TTC549 (cell line): ENCODE measurements around the gene MTF2.
A peak's percentile ranks its signal among the peaks of the same experiment; 100 is the strongest.
"Not testable (repeated sequence)": the region's sequence is repeated elsewhere in the genome, so short reads cannot be mapped to it uniquely, and the experiment has no call there.

Experiments
- FAIRE-seq: peaks from 2 replicates; lab custom pipeline; 2012; peaks lifted over from hg19 to GRCh38; lab: Jason Lieb, UNC

The MTF2 gene

DNA sequence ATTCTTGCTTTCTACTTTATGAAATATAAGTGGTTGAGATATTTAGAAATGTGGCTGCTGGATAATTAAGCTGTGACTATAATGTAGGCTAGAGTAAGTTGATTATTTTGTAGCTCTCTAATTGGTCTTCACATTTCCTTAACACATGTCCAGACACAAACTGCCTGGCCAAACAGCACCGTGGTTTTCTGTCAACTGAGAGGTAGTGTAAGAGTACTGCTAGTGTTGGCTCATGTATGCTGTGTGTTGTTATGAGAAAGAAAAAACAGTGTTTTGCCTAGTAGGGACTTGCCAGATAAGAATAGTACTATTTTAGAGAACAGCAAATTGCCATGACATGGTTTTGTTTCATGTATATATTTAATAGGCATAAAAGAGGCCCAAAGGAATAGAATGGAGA, 64.1 kb downstream of the MTF2 start:
- no peak for FAIRE-seq

DNA sequence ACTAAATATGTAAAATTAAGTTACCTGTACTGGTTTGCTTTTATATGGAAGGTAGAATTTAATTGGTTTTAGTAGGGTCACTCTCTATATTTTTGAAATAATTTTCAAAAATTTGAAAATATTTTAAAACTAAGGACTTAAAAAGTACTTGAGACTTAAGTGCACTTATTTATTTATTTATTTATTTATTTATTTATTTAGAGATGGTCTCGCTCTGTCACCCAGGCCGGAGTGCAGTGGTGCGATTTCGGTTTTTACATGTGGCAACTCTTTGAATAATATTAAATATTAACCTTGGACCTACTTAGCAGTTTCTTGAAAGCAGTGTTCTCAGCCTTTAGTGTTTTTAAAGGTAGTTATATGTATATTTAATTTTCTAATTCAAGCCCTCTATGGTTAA, 64.7 kb downstream of the MTF2 start:
- FAIRE-seq, result no peak

GRCh38 chr1:93148001-93148400, 68.9 kb downstream of the MTF2 start:
- no peak for FAIRE-seq

GRCh38 chr1:93150729-93151128, 71.6 kb downstream of the MTF2 start:
- FAIRE-seq, result no peak

DNA sequence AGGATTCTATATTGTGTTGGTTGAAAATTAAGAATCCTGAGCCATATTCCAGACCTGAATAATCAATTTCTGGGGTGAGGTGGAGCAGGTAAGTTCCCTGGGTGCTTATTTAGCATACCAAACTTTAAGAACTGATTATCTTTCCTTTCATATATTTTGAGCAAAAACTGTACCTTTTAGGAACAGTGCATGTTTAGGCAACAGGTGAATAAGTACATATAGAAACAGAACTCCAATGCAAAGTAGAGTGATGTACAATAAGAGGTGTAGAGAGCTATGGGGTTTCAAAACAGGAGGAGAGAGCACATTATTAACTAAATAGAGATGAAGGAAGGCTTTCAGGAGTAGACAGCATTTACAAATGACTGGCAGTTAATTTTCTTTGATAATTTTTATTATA, 72.4 kb downstream of the MTF2 start:
- FAIRE-seq, result no peak

DNA sequence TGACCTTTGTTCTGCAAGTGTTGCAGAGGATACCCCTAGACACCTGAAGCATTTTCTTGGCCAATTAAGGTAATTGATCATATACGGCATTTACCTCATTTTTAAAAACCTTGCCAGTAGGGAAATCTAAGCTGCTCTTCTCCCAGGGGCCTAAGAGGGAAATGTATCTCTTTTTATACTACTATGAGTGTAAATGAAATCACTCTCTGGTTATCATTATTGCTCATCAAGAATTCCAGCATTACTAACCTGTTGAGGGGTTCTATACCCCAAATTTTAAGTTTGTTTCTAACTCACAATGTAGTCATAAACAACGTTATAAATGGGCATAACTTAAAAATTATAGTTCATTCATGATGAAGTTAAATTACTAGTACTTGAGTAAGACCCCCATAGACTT, 73.8 kb downstream of the MTF2 start:
- FAIRE-seq, result no peak

DNA sequence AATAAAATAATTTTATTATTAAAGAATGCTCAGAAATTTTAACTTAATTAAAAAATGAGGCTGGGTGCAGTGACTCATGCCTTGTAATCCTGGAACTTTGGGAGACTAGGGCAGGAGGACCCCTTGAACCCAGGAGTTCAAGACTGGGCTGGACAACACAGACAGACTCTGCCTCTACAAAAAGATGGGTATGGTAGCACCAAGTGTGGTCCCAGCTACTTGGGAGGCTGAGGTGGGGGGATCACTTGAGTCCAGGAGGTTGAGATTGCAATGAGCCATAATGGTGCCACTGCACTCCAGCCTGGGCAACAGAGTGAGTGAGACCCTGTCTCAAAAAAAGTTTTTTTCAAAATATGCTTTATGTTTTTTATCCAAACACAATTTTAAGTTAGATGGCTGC, 75.8 kb downstream of the MTF2 start:
- FAIRE-seq, result no peak

GRCh38 chr1:93155335-93155734, 76.3 kb downstream of the MTF2 start:
- no peak for FAIRE-seq

DNA sequence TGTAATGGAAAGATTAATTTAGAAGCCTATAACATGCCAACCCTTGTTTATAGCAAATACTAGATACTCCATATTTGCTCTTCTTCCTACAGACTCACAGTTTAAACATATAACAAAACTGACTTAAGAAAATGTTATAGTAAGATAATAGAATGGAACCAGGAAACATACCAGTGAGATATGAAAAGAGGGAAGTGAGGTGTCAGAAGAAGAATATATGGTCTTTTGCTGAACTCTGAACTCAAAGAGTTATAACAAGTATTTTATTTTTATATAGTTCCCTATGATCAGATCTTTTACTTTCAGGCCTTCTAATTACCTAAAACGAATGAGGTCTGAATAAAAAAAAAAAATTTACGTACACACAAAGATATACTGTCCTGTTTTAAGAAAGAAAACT, 80.3 kb downstream of the MTF2 start:
- no peak for FAIRE-seq

- not testable (repeated sequence) for FAIRE-seq
Observed at GRCh38 chr1:93163314-93163713, 84.2 kb downstream of the MTF2 start.

- FAIRE-seq, result no peak
Observed at GRCh38 chr1:93164816-93165215, 85.7 kb downstream of the MTF2 start.

GRCh38 chr1:93165895-93166294, 86.8 kb downstream of the MTF2 start:
- FAIRE-seq, result not testable (repeated sequence)

GRCh38 chr1:93167006-93167405, 87.9 kb downstream of the MTF2 start:
- FAIRE-seq, result no peak

- FAIRE-seq, result not testable (repeated sequence)
Observed at GRCh38 chr1:93170141-93170678, 91.1 kb downstream of the MTF2 start.

- FAIRE-seq, result no peak
Observed at GRCh38 chr1:93171549-93172034, 92.5 kb downstream of the MTF2 start.

GRCh38 chr1:93172778-93173177, 93.7 kb downstream of the MTF2 start:
- no peak for FAIRE-seq

DNA sequence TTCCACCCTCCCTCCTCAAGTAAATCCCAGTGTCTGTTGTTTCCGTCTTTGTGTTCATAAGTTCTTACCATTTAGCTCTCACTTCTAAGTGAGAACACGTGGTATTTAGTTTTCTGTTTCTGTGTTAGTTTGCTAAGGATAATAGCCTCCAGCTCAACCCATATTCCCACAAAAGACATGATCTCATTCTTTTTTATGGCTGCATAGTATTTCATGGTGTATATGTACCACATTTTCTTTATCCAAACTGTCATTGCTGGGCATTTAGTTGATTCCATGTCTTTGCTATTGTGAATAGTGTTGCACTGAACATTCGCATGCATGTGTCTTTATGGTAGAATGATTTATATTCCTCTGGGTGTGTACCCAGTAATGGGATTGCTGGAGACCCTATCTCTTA, 95.6 kb downstream of the MTF2 start:
- FAIRE-seq, result not testable (repeated sequence)

DNA sequence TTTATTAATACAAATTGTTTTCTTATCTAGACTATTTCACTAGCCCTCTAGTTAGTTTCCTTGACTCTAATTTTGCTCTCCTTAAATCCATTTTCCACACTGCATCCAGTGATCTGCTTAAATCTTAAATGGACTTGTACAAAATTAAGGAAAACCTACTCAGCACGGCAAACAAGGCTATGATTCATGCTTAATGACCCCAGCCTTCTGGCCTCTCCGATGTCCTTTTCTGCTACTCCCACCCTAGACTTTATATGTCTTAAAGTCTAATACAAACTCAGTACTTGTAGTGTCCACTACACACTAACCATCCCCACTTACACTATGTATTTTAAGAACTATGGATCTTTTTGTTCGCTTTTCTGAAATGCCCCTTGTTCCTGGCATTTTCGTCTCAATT, 98.9 kb downstream of the MTF2 start:
- no peak for FAIRE-seq

- FAIRE-seq, result no peak
Observed at GRCh38 chr1:93178418-93178817, 99.3 kb downstream of the MTF2 start.

- peak; percentile 71 for FAIRE-seq
Observed at GRCh38 chr1:93179886-93180722, 101.0 kb downstream of the MTF2 start, which contains the start of gene TMED5. TSS of gene TMED5 (minus strand) at chr1:93180413. CDS start at chr1:93180242, 171 bp downstream.

- no peak for FAIRE-seq
Observed at GRCh38 chr1:93180723-93181613, 101.9 kb downstream of the MTF2 start, which contains the start of gene CCDC18. TSS of gene CCDC18 (plus strand) at chr1:93180724. CDS start at chr1:93183362, 2,638 bp downstream.

GRCh38 chr1:93186667-93187066, 107.6 kb downstream of the MTF2 start:
- FAIRE-seq, result no peak
